Measurements from ENCODE around the gene TEX51.

The TEX51 gene

DNA sequence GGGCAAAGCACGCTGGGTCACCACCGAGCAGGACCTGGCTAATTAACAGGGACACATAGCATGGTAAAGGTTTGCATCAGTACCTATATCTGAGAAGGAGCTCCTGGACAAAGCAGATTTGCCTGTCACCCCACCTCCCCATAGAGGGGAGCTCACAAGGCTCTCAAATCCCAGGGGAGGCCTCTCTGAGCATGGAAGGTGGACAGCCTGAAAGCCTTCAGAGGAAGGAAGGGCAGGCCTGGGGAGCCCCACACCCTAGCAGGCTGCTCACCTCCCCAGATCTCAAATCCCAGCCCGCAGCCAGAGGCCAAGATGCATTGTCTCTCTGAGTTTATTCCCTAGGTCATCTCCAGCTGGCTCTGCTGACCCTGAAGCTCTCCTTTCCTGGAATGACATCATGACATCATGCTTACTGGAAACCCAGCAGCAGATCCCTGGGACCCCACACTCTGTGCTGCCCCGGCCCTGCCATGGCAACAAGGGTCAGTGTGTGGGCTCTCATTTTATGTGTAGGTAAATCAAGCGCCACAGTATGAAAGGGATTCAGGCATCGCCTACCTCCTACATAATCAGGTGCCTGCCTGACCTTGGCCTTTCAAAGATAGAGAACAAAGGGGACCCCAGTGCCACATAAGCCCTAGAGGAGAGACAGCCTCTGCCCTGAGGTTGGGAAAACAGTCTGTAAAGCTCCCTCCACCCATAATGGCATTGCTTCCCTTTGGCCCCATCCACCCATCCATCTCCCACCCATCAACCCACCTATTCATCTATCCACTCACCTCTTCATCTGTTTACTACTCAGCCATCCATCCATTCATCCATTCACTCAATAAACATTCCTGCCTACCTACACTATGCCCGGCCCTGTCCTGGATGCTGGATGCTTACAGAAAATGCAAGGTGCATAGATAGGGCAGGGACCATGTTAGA lies 15.7 kb upstream of the TEX51 start:
- Mint-ChIP-seq H3K36me3 (ENCODE audit: low read depth) (no peaks in the 10 kb centered on the region), H3K4me3 (no peak overlapping the region), H3K27ac (no peak overlapping the region), H3K4me1 (ENCODE audit: low read depth) (peaks cover 9% of the 10 kb centered on the region), H3K9me3 (no peaks in the 10 kb centered on the region), H3K27me3 (peaks cover 7% of the 10 kb centered on the region)
- intact Hi-C loops (cut with micrococcal nuclease): loop anchor here (10.0 kb wide), 1 partner anchor 638 kb away; no protein-coding TSS in a partner anchor

DNA sequence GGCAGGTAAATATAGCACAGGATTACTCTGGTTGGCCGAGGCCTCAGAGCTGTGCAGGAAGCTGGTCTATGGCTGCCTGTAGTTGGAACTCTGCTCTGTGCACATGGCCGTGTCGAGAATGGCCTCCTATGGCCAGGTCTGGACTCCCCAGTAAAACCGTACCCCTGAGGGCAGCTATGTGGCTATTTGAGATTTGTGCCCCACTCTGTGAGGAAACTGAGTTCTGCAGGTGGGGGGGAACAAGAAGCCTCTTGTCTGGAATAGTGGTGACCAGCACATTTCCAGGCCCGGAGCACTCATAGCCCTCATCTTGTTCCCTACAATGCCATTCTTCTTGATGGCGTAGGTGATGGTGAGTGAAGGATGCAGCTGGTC lies 15.0 kb upstream of the TEX51 start:
- no peak overlapping the region for H3K27ac Mint-ChIP-seq
- intact Hi-C loops (cut with micrococcal nuclease): loop anchor here (10.0 kb wide), 1 partner anchor 639 kb away; no protein-coding TSS in a partner anchor
- no peak overlapping the region for H3K4me3 Mint-ChIP-seq
- no peaks in the 10 kb centered on the region for H3K9me3 Mint-ChIP-seq
- H3K27me3 Mint-ChIP-seq: peaks cover 7% of the 10 kb centered on the region
- no peaks in the 10 kb centered on the region for H3K36me3 Mint-ChIP-seq (ENCODE audit: low read depth)
- peaks cover 9% of the 10 kb centered on the region for H3K4me1 Mint-ChIP-seq (ENCODE audit: low read depth)

DNA sequence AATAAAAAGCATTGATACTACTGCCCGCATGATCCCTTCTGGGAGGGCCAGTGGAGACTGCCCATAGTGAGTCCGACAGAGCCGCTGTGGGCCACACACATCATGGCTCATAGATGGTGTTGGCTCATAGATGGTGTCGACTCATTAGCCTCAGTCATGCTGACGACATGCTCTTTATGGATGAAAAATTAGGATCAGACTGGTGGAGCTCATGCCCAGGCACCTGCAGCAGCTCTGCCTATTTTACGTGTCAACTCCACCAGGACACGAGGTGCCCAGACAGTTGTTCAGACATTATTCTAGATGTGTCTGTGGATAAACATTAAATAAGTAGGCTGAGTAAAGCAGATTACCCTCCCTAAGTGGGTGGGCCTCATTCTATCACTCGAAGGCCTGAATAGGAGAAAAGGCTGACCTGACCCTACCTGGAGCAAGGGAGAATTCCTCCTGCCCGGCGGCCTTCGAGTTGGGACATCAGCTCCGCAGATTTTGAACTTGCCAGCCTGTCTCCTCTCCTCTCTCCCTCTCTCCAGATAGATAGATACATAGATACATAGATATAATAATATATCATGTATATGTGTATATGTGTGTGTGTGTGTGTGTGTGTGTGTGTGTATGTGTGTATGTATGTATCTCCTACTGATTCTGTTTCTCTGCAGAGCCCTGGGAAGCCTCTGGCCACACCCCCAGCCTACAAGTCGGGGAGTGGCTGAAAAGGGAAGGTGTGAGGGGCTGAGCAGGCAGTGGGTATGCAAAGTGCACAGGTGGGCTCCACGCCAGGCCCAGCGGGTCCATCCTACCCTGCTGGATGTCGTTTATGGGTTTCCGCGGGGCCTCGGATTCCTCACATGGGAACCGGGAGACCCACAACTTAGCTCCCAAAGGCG lies 13.6 kb upstream of the TEX51 start:
- Mint-ChIP-seq H3K9me3 (no peaks in the 10 kb centered on the region), H3K4me3 (no peak overlapping the region), H3K27ac (no peak overlapping the region), H3K36me3 (ENCODE audit: low read depth) (no peaks in the 10 kb centered on the region), H3K4me1 (ENCODE audit: low read depth) (peaks cover 9% of the 10 kb centered on the region), H3K27me3 (peaks cover 7% of the 10 kb centered on the region)
- intact Hi-C loops (cut with micrococcal nuclease): loop anchor here (10.0 kb wide), 1 partner anchor 640 kb away; no protein-coding TSS in a partner anchor

DNA sequence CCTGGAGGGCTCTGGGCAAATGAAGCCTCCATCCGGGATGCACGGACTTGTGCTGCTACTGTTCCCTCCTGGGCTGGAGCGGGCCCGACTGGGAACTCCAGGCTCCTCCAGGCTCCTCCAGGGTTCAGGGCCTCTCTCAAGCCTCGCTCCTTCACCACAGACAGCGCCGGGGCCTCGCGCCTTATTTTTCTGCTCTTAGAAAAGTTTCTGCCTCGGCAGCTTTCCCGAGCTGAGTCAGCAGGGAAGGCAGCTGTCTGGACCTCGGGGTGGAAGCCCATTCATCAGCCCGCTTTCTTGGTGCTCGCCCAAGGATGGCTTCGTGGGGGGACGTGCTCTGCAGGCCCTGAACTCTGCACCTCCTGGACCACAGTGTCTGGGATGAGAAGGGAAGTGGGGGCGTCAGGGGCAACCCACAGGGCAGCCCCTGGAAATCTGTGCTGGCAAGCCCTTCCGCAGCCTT lies 12.9 kb upstream of the TEX51 start:
- H3K4me1 Mint-ChIP-seq (ENCODE audit: low read depth): peaks cover 9% of the 10 kb centered on the region
- H3K36me3 Mint-ChIP-seq (ENCODE audit: low read depth): no peaks in the 10 kb centered on the region
- no peaks in the 10 kb centered on the region for H3K9me3 Mint-ChIP-seq
- peak overlapping the region; percentile 10 for H3K4me3 Mint-ChIP-seq
- intact Hi-C loops (cut with micrococcal nuclease): loop anchor here (10.0 kb wide), 1 partner anchor 641 kb away; no protein-coding TSS in a partner anchor
- no peak overlapping the region for H3K27ac Mint-ChIP-seq
- peaks cover 7% of the 10 kb centered on the region for H3K27me3 Mint-ChIP-seq

DNA sequence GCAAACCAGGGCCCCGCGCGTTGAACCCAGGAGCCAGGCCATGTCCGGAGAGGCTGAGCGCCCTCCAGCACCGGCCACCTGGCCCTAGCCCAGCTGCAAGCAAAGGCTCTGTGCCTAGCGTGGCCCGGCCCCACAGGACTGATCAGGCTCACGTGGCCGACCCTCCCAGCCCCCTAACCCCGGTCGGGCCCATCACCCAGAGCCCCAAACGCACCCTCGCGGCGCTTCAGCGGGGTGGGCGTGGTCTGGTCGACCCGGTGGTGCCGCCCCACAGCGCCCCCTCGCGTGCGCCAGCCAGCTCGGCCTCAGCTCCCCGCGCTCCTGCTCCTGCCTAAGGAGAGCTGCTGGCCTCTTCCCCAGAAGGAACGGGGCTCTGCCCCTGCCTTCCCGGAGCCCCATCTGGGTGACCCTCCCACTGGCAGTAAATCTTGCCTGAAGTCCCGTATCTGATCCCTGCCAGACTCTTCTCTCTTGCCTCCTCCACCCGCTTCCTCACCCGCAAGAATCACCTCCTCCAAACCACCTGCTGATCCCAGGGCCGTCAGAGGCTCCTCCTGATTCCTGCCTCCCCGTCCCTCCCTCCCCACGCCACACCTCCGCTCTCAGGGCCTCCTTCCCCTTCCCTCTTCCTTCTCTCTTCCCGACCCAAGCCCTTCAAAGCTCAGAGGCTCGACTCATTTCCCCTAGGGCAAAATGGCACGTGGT lies 12.3 kb upstream of the TEX51 start:
- Mint-ChIP-seq H3K9me3 (no peaks in the 10 kb centered on the region), H3K27ac (peak overlapping the region; percentile 8), H3K36me3 (ENCODE audit: low read depth) (no peaks in the 10 kb centered on the region), H3K4me3 (peak overlapping the region; percentile 66), H3K27me3 (peaks cover 7% of the 10 kb centered on the region), H3K4me1 (ENCODE audit: low read depth) (peaks cover 9% of the 10 kb centered on the region)
- intact Hi-C loops (cut with micrococcal nuclease): loop anchor here (10.0 kb wide), 1 partner anchor 642 kb away; no protein-coding TSS in a partner anchor

DNA sequence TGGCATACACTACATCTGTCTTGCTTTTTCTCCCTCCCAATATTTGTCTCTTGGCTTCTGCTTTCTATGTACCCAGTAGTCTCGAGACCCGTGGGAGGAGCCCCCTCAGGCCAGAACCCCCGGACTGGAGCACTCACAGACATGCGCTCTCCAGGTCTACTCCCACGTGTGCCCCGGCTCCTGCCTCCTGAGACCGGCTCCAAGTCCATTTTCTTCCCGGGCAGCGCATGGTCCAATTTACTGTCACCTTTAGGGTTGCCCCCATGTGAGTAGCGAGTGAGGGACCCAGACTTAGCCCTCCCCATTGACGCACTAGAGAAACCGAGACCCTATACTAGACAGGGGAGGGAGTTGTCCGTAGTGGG lies 11.8 kb upstream of the TEX51 start:
- intact Hi-C loops (cut with micrococcal nuclease): loop anchor here (10.0 kb wide), 1 partner anchor 642 kb away; no protein-coding TSS in a partner anchor
- no peaks in the 10 kb centered on the region for H3K9me3 Mint-ChIP-seq
- no peak overlapping the region for H3K27ac Mint-ChIP-seq
- H3K4me3 Mint-ChIP-seq: peak overlapping the region; percentile 66
- H3K36me3 Mint-ChIP-seq (ENCODE audit: low read depth): no peaks in the 10 kb centered on the region
- peaks cover 7% of the 10 kb centered on the region for H3K27me3 Mint-ChIP-seq
- H3K4me1 Mint-ChIP-seq (ENCODE audit: low read depth): peaks cover 9% of the 10 kb centered on the region

DNA sequence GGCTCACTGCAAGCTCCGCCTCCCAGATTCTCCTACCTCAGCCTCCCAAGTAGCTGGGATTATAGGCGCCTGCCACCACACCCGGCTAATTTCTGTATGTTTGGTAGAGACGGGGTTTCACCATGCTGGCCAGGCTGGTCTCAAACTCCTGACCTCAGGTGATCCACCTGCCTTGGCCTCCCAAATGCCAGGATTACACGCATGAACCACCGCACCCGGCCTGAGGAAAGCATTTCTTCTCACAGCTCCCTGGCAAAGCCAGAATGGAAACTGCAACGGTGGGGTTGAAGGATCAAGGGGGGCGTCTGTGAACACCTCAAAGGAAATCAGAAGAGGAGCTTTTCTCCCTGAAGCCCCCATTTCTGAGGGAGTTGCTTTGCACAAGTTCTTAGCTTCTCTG lies 11.2 kb upstream of the TEX51 start:
- H3K4me1 Mint-ChIP-seq (ENCODE audit: low read depth): peaks cover 9% of the 10 kb centered on the region
- peaks cover 7% of the 10 kb centered on the region for H3K27me3 Mint-ChIP-seq
- no peaks in the 10 kb centered on the region for H3K36me3 Mint-ChIP-seq (ENCODE audit: low read depth)
- H3K4me3 Mint-ChIP-seq: no peak overlapping the region
- no peak overlapping the region for H3K27ac Mint-ChIP-seq
- intact Hi-C loops (cut with micrococcal nuclease): loop anchor here (10.0 kb wide), 1 partner anchor 643 kb away; no protein-coding TSS in a partner anchor
- no peaks in the 10 kb centered on the region for H3K9me3 Mint-ChIP-seq

DNA sequence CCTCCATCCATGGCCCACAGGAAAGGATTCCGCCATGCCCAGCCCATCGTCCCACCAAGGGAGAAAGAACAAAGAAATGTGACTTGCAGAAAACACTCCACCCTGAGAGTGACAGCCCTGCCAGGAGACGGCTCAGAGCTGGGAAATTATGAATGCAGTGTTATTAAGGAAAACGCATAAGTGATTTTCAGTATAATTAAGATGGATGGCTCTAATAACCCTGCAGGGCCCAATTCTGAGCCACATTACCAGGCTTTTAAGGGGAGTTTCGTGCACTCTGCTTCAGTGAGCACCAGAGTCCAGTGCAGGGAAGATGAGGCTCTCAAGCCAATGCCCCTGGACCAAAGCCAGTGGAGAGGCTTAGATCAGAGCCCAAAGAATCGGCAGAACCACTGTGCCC lies 10.6 kb upstream of the TEX51 start:
- H3K4me1 Mint-ChIP-seq (ENCODE audit: low read depth): peaks cover 9% of the 10 kb centered on the region
- H3K27ac Mint-ChIP-seq: no peak overlapping the region
- no peaks in the 10 kb centered on the region for H3K36me3 Mint-ChIP-seq (ENCODE audit: low read depth)
- intact Hi-C loops (cut with micrococcal nuclease): loop anchor here (10.0 kb wide), 1 partner anchor 643 kb away; no protein-coding TSS in a partner anchor
- no peaks in the 10 kb centered on the region for H3K9me3 Mint-ChIP-seq
- peaks cover 7% of the 10 kb centered on the region for H3K27me3 Mint-ChIP-seq
- no peak overlapping the region for H3K4me3 Mint-ChIP-seq

DNA sequence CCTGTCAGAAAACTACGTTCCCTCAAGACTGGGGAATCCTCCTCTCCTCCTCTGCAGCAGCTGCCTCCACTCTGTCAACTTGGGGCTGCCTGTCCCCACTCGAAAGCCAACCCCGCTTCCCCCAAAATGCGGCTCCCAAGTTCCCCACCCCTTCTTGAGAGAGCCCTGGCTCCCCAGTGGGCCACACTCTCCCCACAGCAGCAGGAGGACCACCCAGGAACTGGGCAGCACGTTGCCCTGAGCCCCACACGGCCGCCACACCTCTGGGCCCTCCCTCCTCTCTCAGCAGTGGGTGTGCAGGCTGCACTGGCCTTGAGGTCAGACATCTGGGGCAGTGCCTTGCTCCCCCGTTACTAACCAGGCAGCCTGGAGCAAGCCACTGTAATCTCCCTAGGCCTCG lies 9.6 kb upstream of the TEX51 start:
- Mint-ChIP-seq H3K36me3 (ENCODE audit: low read depth) (no peaks in the 10 kb centered on the region), H3K27me3 (peaks cover 7% of the 10 kb centered on the region), H3K27ac (no peak overlapping the region), H3K4me1 (ENCODE audit: low read depth) (peaks cover 9% of the 10 kb centered on the region), H3K9me3 (no peaks in the 10 kb centered on the region), H3K4me3 (no peak overlapping the region)
- intact Hi-C loops (cut with micrococcal nuclease): loop anchor here (10.0 kb wide), 1 partner anchor 644 kb away; no protein-coding TSS in a partner anchor

DNA sequence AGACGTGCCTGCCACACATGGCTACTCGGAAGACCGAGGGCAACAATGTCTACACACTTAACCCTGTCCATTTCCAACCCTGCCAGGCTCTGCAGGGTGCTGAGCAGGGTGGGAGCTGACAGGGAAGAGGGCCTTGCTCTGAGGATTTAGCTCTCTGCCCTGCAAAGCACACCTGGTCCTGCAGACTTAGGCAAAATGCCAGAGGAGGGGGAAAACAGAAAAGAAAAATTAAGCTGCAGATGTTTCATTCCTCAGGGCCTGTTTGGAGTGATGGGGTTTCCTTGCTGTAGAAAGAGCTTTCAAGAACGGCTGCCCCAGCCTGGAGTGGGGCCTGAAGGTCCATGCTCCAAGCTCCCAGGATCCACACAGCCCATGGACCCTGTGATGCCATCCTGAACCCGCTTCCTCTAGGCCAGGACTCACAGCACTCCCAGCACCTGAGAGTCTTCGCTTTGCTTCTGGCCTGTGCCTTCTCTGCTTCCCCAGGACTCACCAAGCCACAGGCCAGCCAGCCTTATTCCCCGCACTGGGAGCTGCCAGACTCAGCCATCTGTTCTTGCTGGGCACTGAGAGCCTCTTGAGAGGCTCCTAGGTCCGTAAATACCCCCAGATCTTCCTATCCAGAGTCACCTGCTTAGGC lies 9.1 kb upstream of the TEX51 start:
- Mint-ChIP-seq H3K27ac (no peak overlapping the region), H3K4me3 (no peak overlapping the region), H3K9me3 (no peaks in the 10 kb centered on the region), H3K27me3 (peaks cover 7% of the 10 kb centered on the region), H3K4me1 (ENCODE audit: low read depth) (peaks cover 9% of the 10 kb centered on the region), H3K36me3 (ENCODE audit: low read depth) (no peaks in the 10 kb centered on the region)
- intact Hi-C loops (cut with micrococcal nuclease): loop anchor here (10.0 kb wide), 1 partner anchor 645 kb away; no protein-coding TSS in a partner anchor

DNA sequence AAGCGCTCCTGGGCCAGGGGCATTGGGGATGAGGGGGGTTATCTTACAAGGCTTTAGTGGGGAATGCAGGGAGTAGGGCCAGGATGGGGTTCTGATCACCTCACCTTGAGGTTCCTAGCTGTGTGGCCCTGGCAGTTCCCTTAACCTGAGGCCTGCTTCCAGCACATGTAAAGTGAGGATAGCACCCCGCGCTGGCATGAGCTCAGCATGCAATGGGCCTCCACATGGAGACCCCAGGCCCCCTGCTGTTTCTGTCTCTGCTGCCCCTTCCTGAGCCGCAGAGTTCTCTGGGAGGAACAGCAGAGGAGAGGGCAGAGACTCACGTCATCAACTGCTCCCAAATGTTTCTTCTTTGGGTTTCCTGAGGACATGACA lies 8.6 kb upstream of the TEX51 start:
- Mint-ChIP-seq H3K4me3 (no peak overlapping the region), H3K27me3 (peaks cover 7% of the 10 kb centered on the region), H3K27ac (no peak overlapping the region), H3K36me3 (ENCODE audit: low read depth) (no peaks in the 10 kb centered on the region), H3K4me1 (ENCODE audit: low read depth) (peaks cover 9% of the 10 kb centered on the region), H3K9me3 (no peaks in the 10 kb centered on the region)
- intact Hi-C loops (cut with micrococcal nuclease): no loop called here

DNA sequence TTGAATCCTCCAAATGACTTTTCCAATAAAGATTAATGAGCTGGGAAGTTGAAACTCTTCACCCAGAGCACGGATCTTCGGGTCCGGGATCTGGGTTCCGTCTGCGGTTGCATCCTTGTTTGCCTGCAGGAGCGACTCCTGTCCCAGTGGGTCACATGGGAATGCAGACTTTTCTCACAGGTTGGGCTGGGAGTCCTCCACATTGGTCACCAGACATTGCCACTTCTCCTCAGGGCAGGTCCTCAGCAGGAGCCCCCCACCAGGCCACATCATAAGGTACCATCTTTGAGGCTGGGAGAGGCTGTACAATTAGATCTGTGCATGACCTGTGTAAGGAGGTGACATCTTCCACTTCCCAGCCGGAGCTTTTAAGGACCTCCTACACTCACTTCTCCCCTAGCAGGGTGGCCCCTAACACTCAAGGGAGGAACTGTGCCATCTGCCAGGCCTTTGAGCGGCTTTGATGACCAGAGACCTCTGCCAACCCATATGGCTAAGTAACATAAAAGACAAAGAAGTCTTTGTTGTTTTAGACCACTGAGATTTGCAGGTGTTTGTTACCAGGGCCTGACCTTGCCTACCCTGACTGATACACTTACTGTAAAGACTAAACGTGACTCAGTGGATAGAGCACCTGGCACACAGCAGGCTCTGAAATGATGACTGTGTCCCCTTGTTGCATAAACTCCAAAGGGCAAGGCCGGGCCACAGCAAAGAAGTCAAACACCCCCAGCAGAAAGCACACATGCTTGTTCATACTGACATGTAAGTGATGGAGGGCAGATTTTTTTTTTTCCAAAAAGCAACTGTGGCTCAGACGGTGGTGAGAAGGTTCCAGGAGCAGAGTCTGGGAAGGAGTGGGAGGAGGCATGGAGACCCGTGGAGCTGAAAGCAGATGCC lies 7.9 kb upstream of the TEX51 start:
- Mint-ChIP-seq H3K36me3 (ENCODE audit: low read depth) (no peaks in the 10 kb centered on the region), H3K4me3 (no peak overlapping the region), H3K27ac (no peak overlapping the region), H3K27me3 (peaks cover 7% of the 10 kb centered on the region), H3K9me3 (no peaks in the 10 kb centered on the region), H3K4me1 (ENCODE audit: low read depth) (peaks cover 9% of the 10 kb centered on the region)
- intact Hi-C loops (cut with micrococcal nuclease): no loop called here
